Stimulated activated CD8-positive, alpha-beta memory T cell treated with anti-CD3 and anti-CD28 coated beads, Interleukin-2, amount 100 ng/mL, for 48 hours (primary cell): ENCODE measurements around the gene ASIP.
"Not testable (repeated sequence)": the region's sequence is repeated elsewhere in the genome, so short reads cannot be mapped to it uniquely, and the experiment has no call there.

Source experiments
- DNase-seq, 2 donors: peaks; one replicate each; pipeline ENCODE4 v3.0.0-alpha.2; 2020; ENCODE audit warnings: low read depth in 2 of 2

The ASIP gene

DNA sequence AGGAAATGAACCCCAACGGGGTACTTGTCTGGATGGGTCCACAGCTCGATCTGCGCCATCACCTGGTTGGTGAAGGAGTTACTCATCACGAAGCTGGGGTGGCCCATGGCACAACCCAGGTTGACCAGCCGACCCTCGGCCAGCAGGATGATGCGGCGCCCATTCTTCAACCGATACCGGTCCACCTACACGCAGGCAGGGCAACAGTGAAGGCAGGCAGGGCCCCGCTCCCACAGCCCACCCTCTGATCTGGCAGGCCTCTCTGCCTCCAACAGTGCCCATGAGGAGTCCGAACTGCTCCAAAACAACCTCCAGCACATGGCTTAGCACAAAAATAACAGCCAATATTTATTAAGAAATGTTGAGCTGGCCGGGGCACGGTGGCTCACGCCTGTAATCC is 44.2 kb downstream of the ASIP start:
- DNase-seq: no peak

DNA sequence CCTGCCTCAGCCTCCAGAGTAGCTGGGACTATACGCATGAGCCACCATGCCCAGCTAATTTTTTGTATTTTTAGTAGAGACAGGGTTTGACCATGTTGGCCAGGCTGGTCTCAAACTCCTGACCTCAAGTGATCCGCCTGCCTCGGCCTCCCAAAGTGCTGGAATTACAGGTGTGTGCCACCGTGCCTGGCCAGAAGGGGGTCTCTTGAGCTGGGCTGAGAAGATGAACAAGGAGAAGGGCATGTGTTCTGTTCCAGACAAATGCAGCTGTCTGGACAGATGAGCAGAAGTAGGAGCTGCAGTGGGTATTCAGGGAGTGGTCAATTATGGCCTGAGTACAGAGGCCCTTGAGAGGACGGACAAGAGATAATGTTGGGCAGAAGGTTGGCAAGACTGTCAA is 46.3 kb downstream of the ASIP start:
- DNase-seq: not testable (repeated sequence)

DNA sequence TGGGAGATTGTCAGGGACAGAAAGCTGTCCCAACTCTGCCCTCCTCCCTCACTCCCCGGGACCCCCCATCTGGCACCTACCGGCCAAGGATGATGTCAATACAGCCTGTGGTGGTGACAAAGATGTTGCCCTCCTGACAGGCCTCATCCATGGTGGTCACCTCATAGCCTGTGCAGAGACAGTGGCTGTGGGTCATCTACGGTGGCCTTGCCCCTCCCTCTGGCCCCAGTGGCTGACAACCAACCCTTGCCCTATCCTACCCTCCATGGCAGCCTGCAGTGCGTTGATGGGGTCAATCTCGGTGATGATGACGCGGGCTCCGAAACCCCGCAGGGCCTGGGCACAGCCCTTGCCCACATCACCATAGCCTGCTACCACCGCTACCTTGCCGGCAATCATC is 49.2 kb downstream of the ASIP start:
- no peak for DNase-seq

DNA sequence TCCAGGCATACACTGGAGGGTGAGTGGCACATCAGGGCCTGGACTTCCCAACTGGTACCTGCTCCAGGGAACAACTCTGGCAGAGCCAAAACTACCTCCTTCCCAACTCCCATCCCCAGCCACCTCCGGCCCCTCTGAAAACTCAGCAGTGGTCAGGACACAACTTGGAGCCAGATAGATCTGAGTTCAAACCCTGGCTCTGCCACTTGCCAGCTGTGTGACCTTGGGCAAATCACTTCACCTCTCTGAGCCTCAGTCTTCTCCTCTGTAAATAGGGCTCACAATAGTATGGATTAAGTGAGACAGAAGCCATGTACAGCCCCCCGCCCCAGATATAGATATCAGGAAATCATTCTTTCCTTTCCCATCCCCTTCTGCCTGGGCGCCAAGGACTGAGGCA is 51.3 kb downstream of the ASIP start:
- DNase-seq: no peak

DNA sequence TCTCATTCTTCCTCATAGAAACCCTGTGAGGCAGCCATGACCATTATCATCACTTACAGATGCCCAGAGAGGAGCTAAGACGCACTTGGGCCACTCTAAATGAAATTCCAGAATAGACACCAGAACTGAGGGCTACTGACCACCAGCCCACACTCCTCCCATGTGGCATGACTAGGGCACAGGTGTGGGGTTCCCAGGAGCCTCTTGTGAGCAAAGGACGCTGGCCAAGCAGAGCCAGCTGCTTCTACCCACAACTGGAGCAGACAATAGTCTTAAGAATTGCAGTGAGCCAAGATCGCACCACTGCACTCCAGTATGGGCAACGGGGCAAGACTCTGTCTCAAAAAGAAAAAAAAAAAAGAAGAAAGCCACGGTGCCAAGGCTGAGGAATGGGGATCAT is 51.9 kb downstream of the ASIP start:
- no peak for DNase-seq

DNA sequence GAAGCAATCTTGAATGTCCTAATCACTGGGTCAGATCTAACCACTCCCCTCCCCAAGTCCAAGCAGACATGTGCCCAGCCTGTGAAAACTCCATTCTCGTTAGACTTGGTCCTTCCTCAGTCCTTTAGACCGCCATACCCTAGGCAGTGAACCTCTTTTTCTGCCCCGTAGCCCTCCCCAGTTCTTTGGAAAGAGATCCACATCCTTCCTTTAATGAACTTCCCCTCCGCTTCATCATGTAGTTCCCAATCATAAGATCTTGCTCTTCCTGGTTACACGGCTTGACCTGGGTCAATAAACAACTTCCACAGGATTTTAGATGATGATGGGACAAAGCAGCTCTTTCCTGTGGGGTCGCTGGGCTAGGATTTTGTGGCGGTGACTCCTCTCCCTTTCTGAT is 52.4 kb downstream of the ASIP start:
- DNase-seq: no peak

DNA sequence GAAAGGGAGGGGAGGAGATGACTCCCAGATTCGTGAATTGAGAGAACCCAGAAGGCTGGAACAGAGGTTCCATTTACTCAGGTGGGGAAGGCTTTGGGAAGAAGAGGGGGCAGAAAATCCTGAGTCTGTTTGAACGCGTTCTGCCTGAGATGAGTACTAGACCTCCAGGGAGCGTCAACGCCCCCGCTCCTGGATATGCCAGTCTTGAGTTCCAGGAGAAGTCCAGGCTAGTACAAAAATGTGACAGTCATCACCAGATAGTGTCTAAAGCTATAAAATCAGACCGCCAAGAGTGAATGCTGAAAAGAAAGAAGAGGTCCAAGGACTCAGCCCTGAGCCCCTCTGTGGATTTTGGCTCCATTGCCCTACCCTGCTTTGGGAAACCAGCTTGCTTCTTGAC is 53.3 kb downstream of the ASIP start:
- DNase-seq: no peak

DNA sequence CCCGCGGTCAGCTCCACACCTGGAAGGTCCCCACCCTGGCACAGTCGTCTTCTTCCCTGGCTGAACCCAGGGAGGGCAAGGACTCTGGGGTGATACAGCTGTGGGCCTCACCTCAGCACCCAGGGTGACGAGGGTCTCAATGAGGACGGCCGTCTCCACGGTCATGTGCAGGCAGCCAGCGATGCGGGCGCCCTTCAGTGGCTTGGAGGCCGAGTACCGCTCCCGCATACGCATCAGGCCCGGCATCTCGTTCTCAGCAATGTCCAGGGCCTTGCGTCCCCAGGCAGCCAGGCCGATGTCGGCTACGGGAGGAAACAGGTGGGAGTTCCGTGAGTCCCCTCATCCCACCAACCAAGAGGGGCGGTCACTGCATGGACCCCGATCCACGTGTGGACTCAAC is 54.1 kb downstream of the ASIP start:
- DNase-seq: no peak

DNA sequence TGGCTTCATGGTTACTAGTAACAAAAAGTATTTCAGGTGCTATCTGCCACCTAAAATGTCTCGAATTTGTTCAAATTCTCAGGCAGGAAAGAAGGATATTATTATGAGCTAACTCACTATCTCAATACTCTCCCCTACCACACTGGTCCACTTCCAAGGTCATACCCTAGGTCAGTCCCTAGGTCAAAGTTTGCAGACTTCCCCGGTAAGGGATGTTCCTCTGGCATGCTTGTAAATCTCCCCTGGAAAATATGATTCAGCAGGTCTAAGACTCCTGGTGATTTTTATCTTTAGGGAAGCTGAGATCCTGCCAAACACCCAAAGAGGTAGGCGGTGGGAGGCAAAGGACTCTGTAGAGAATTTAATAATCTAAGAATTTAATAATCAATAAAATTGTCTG is 55.2 kb downstream of the ASIP start:
- no peak for DNase-seq

DNA sequence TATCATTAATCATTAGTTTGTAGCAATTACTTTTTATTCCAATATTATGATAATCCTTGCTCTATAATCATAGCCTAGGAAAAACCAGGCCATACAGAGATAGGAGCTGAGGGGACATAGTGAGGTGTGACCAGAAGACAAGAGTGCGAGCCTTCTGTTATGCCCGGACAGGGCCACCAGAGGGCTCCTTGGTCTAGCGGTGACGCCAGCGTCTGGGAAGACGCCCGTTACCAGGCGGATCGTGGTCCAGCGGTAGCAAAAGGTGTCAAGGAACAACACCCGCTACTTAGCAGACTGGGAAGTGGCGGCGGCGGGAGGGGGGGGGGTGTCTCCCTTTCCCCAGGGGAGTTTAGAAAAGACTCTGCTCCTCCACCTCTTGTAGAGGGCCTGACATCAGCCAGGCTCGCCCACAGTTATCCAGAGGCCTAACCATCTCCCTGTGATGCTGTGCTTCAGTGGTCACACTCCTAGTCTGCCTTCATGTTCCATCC is 57.1 kb downstream of the ASIP start:
- not testable (repeated sequence) for DNase-seq

DNA sequence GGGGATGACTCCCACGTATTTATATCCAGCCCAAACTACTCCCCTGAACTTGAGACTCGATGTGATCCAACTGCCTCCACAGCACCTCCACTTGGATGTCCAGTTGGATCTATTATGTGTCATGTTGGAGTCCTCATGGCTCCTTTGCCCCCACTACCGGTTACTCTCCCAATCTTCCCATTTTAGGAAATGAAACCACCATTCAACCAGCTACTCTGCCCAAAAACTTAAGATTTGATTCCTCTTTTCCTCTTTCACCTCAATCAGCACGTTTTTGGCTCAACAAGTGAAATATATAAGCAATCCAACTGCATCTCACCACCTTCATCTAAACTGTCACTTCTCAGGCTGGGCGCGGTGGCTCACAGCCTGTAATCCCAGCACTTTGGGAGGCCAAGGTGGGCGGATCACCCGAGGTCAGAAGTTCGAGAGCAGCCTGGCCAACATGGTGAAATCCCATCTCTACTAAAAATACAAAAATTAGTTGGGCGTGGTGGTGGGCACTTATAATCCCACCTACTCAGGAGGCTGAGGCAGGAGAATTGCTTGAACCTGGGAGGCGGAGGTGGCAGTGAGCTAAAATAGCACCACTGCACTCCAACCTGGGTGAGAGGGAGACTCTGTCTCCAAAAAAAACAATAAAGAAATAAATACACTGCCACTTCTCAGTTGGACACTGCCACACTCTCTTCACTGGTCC is 58.5 kb downstream of the ASIP start:
- DNase-seq: no peak

DNA sequence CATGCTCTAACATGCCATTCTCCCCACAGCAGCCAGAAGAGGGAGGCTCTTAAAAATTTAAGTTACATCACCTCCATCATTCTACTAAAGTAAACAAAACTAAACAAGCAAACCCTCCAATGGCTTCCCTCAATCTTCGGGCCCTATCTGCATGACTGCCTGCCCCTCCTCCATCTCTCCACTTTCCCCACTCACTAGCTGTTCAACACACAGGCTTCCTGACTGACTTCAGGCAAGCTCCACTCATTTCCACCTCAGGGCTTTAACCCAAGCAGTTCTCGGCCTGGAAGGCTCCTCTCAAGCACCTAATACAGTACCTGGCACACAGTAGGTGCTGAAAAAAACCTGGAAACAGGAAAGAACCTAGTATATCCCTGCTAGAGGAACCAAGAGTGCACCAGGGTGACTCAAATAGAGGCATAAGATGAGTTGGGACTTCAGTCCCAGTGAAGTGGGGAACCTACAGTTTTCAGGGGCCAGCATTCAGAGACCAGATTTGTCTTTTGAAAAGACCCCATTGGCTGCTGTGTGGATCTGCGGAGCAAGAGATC is 59.1 kb downstream of the ASIP start:
- no peak for DNase-seq

DNA sequence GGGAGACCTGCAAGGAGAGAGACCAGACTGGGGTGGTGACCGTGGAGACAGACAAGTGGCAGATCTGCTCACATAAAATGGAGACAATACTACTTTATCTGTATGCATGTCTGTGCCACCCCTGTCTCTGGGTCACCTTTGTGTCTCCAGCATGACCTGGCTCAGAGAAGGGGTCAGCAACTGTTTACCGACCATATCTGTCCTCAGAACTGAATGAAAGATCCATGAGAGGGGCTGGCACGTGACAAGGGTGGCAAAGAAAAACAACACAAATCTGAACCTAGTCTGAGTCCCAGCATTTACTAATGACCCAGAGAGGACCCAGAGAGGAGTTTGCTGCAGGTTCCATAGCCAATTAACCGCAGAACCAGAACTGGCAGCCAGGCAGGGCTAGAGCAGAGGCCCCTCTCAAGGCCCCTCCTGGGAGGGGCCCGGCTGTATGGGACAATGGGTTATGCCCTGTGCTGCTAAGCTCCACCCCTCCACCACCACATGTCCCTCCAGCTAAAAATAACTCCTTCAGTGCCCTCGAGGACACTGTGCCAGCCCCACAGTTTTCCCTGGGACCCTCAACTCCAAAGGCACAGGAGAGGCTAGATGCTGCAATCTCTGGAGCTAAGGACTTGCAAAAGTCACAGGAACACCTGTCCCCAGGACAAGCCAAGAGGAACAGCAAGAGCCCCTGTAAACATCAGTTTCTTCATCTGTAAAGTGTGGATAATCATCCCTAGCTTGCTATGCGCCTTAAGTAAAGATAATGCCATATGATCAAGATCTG is 59.8 kb downstream of the ASIP start:
- DNase-seq: no peak

DNA sequence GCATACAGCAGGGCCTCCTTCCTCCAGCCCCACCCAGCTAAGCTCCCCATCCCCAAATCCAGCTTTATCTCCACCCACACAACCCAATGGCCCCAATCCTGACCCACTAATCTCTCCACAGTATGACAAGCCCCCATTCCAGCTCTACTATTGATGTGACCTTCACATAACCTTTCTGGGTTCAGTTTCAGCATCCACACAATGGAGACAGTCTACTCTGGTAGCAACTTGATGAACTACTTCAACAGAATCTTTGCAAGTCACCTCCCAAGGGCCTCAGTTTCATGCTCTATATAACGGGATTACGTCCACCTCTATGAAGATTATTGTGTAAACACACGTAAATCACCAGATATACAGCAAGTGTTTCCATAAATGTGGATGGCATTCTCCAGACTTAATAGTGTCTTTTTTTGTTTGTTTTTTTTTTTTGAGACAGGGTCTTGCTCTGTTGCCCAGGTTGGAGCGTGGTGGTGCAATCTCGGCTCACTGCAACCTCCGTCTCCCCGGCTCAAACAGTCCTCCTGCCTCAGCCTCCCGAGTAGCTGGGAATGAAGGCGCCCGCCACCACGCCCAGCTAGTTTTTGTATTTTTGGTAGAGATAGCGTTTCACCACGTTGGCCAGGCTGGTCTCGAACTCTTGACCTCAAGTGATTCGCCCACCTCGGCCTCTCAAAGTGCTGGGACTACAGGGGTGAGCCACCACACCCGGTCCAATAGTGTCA is 60.5 kb downstream of the ASIP start:
- DNase-seq: no peak

DNA sequence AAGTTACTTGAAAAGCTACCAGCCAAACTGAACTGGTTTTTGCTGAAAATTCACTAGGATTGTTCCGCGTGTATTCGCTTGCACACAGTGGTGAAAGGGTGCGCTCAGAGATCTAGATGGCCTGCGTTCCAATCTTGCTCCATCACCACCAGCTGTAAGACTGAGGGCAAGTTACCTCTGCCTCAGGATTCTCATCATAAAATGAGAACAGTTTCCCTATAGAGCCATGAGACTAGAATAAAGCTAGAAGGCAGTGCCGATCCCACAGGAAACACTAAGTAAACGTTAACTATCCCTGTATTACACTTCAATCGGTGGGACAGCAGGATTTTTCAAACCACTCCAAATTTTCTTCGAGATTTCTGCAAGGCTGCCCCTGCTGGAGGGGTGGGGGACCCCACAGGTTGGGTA is 61.1 kb downstream of the ASIP start:
- DNase-seq: no peak

DNA sequence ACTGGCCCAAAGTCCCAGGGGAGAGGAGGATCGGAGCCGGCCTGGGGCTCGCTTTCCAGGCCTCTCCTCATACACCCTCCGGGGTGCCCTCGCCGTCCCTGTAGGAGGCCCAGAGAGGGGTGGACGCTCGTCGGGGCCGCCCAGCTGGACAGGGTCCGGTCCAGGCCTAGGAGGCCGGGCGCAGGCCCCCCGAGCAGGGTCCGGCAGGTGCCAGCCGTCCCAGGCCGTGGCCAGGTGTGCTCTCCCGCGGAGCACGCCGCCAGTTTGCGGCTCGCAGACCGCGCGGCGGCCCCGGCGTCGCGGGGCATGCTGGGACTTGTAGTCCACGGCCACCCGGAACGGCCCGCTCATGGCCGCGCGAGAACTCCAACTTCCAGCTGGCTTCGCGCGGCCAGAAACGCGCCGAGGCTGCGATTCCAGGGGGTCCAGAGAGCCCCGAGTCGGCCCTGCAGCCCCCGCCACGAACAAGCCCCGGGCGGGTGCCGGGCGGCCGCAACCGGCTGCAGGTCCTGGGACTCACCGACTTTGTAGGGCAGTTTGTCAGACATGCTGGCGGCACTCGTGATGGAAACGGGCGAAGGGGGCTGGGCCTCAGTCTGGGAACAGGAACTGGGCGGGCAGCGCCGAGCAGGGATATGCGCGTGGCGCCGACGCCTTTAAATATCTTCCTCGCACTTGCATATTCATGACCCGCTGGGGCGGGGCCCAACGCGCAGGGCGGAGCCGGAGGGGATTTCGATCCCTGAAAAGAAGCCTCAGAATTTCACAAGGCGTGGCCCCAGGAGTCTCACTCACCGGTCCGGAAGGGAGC is 61.7 kb downstream of the ASIP start, which contains the start of gene AHCY:
Gene AHCY (minus strand): TSS at position 633 of the 811 bp plus-strand sequence. CDS start 85 bp downstream, at position 548.
- peak; percentile 92 to 95 for DNase-seq

DNA sequence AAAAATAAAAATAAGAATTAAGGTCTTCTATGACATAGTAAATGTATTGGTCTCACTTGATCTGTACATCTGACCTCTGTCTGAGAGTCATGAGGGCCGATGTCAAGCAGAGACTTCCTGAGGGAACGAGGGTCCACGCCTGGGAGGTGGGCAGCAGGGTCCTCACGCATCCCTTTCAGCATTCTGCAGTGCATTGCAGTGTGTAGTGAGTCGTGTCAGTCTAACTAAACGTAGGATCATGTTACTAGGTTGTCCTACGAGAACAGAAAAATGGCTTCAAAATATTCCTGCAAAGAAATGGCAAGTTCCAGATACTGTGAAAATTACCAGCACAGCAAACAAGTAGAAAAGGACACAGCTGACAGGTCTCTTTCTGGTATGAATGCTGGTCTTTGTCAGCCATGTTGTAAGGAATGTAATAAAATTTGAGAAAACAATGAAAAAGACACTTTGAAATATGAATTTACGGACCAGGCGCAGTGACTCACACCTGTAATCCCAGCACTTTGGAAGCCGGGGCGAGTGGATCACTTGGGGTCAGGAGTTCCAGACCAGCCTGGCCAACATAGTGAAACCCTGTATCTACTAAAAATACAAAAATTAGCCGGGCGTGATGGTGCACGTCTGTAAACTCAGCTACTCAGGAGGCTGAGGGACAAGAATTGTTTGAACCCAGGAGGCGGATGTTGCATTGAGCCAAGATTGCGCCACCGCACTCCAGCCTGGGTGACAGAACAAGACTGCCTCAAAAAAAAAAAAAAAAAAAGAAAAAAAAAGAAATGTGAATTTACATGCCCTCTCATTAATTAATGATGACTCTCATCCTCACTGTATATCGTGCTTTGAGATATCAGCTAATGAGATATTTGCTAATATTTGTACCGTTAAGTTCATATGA is 64.4 kb downstream of the ASIP start:
- no peak for DNase-seq

DNA sequence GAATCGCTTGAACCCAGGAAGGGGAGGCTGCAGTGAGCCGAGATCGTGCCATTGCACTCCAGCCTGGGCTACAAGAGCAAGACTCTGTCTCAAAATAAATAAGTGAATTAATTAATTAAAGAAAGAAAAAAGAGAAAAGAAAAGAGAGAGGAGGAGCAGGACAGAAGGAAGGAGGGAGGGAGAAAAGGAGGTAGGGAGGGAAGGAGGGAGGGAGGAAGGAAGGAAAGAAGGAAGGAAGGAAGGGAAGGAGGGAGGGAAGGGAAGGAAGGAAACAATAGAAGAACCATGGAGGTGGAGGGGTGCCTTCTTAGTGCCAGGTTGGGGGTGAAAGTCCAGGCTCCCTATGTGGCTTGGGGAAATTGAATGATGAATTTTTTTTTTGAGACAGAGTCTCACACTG is 68.5 kb downstream of the ASIP start:
- DNase-seq: no peak

DNA sequence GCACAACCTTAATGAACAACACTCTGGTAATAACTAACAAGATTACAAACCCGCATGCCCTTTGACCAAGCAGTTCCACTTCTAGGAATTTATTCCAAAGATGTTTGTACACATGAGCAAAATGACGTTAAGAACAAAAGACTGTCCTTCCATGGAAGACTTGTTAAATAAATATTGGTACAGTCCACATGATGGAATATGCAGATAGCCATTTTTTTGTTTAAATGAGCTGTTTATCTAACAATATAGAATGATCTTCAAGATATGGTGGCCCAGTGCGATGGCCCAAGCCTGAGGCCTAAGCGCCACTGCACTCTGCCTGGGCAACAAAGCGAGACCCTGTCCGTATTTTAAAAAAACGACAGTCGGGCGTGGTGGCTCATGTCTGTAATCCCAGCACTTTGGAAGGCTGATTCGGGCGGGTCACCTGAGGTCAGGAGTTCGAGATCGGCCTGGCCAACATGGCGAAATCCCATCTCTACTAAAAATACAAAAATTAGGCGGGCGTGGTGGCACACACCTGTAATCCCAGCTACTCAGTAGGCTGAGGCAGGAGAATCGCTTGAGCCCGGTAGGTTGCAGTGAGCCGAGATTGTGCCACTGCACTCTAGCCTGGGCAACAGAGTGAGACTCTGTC is 69.4 kb downstream of the ASIP start:
- DNase-seq: no peak
